H9 (cell line): ENCODE results near the gene FOXP4. TPM values are rescaled to one million over a fixed set of nuclear protein-coding genes. Genes with fewer than 3 reads are reported as not detected.

ENCODE experiments used
- DNase-seq: peaks from one replicate; pipeline ENCODE4 v3.0.0-alpha.2; 2017
- H2AFZ ChIP-seq: one replicate; pipeline ENCODE4 v1.6.1; 2013; ENCODE audit warnings: mild to moderate bottlenecking, low read length, control low read depth, moderate library complexity
- H2AK5ac ChIP-seq: 2 replicates; pipeline ENCODE4 v1.6.1; 2013; ENCODE audit warnings: low read length, control low read depth, mixed read lengths; ENCODE audit not compliant: insufficient read length
- H2BK120ac ChIP-seq: one replicate; pipeline ENCODE4 v1.6.1; 2013; ENCODE audit warnings: low read depth, mild to moderate bottlenecking, low read length, control low read depth, inconsistent platforms; ENCODE audit not compliant: poor library complexity, severe bottlenecking
- H2BK12ac ChIP-seq: 2 replicates; pipeline ENCODE4 v1.6.1; 2013; ENCODE audit warnings: low read length, control low read depth, mixed read lengths, low read depth; ENCODE audit not compliant: insufficient read length
- H2BK15ac ChIP-seq: 2 replicates; pipeline ENCODE4 v1.6.1; 2013; ENCODE audit warnings: low read depth, low read length, control low read depth
- H2BK20ac ChIP-seq: one replicate; pipeline ENCODE4 v1.6.1; 2013; ENCODE audit warnings: low read depth, mild to moderate bottlenecking, low read length, control low read depth, inconsistent platforms; ENCODE audit not compliant: poor library complexity, severe bottlenecking
- H2BK5ac ChIP-seq: 2 replicates; pipeline ENCODE4 v1.6.1; 2013; ENCODE audit warnings: low read length, control low read depth, mixed read lengths; ENCODE audit not compliant: insufficient read length
- H3K14ac ChIP-seq: 2 replicates; pipeline ENCODE4 v1.6.1; 2013; ENCODE audit warnings: low read length, control low read depth; ENCODE audit not compliant: insufficient read depth
- H3K18ac ChIP-seq: 2 replicates; pipeline ENCODE4 v1.6.1; 2013; ENCODE audit warnings: low read depth, mild to moderate bottlenecking, mixed read lengths, low read length, control low read depth; ENCODE audit not compliant: insufficient read length
- H3K23ac ChIP-seq: 2 replicates; pipeline ENCODE4 v1.6.1; 2013; ENCODE audit warnings: low read length, control low read depth, mixed read lengths, low read depth; ENCODE audit not compliant: insufficient read length
- H3K23me2 ChIP-seq: 2 replicates; pipeline ENCODE4 v1.6.1; 2013; ENCODE audit warnings: low read depth, mild to moderate bottlenecking, mixed read lengths, low read length, control low read depth; ENCODE audit not compliant: insufficient read length, poor library complexity, severe bottlenecking
- H3K27ac ChIP-seq: 2 replicates; pipeline ENCODE4 v1.5.1; 2013; ENCODE audit warnings: low read length, control low read depth, mixed read lengths, low read depth; ENCODE audit not compliant: insufficient read length
- H3K27me3 ChIP-seq: 2 replicates; pipeline ENCODE4 v1.6.1; 2013; ENCODE audit warnings: low read length, control low read depth, inconsistent platforms; ENCODE audit not compliant: insufficient read depth
- H3K4ac ChIP-seq: 2 replicates; pipeline ENCODE4 v1.6.1; 2013; ENCODE audit warnings: low read depth, mild to moderate bottlenecking, control low read depth, inconsistent platforms, low read length, moderate library complexity
- H3K4me1 ChIP-seq: 2 replicates; pipeline ENCODE4 v1.6.1; 2013; ENCODE audit warnings: low read length, control low read depth, inconsistent platforms; ENCODE audit not compliant: insufficient read depth
- H3K4me2 ChIP-seq: 2 replicates; pipeline ENCODE4 v1.6.1; 2013; ENCODE audit warnings: low read length, control low read depth, mixed read lengths; ENCODE audit not compliant: insufficient read length, insufficient read depth
- H3K56ac ChIP-seq: 2 replicates; pipeline ENCODE4 v1.6.1; 2013; ENCODE audit warnings: low read depth, mild to moderate bottlenecking, mixed read lengths, low read length, control low read depth; ENCODE audit not compliant: insufficient read length
- H3K79me1 ChIP-seq: 2 replicates; pipeline ENCODE4 v1.6.1; 2013; ENCODE audit warnings: low read depth, mild to moderate bottlenecking, moderate library complexity, low read length, control low read depth, inconsistent platforms; ENCODE audit not compliant: insufficient read depth, poor library complexity, severe bottlenecking
- H3K79me2 ChIP-seq: 2 replicates; pipeline ENCODE4 v1.6.1; 2013; ENCODE audit warnings: low read length, control low read depth, inconsistent platforms; ENCODE audit not compliant: insufficient read depth
- H3K9ac ChIP-seq: 2 replicates; pipeline ENCODE4 v1.6.1; 2013; ENCODE audit warnings: low read length, control low read depth, mixed read lengths; ENCODE audit not compliant: insufficient read length; ENCODE audit errors: extremely low read depth
- H3K9me3 ChIP-seq: one replicate; pipeline ENCODE4 v1.6.1; 2013; ENCODE audit warnings: low read depth, low read length, inconsistent platforms; ENCODE audit not compliant: control insufficient read depth
- H3T11ph ChIP-seq: one replicate; pipeline ENCODE4 v1.6.1; 2013; ENCODE audit warnings: mild to moderate bottlenecking, low read length, control low read depth, inconsistent platforms
- H4K20me1 ChIP-seq: one replicate; pipeline ENCODE4 v1.6.1; 2013; ENCODE audit not compliant: control insufficient read depth, insufficient read length, insufficient read depth
- H4K5ac ChIP-seq: 2 replicates; pipeline ENCODE4 v1.6.1; 2013; ENCODE audit warnings: low read depth, mild to moderate bottlenecking, mixed read lengths, low read length, control low read depth; ENCODE audit not compliant: insufficient read length
- H4K8ac ChIP-seq: replicated peaks from 2 replicates; pipeline ENCODE4 v1.6.1; 2013; ENCODE audit warnings: low read length, control low read depth, mixed read lengths, low read depth; ENCODE audit not compliant: insufficient read length
- H4K91ac ChIP-seq: 2 replicates; pipeline ENCODE4 v1.6.1; 2013; ENCODE audit warnings: low read depth, mild to moderate bottlenecking, moderate library complexity, mixed read lengths, low read length, control low read depth; ENCODE audit not compliant: insufficient read length
- H3K27ac Mint-ChIP-seq, 3 experiments: 2 replicates in 2 of 3; 3 replicates in 1 of 3; pipeline ENCODE4 v1.8.0; 2020 to 2021; ENCODE audit warnings: mixed read lengths in 3 of 3, mild to moderate bottlenecking in 1 of 3, moderate library complexity in 1 of 3
- H3K27me3 Mint-ChIP-seq: 2 replicates; pipeline ENCODE4 v1.8.0; 2021; ENCODE audit warnings: low read depth, mild to moderate bottlenecking, moderate library complexity, mixed read lengths
- H3K36me3 Mint-ChIP-seq, 3 experiments: 2 replicates in 2 of 3; 3 replicates in 1 of 3; pipeline ENCODE4 v1.8.0; 2020 to 2021; ENCODE audit warnings: low read depth in 3 of 3, mixed read lengths in 3 of 3; ENCODE audit not compliant: insufficient read depth in 1 of 3
- H3K4me1 Mint-ChIP-seq, 2 experiments: 2 replicates each; pipeline ENCODE4 v1.8.0; 2020; ENCODE audit warnings: mixed read lengths in 2 of 2
- H3K4me3 Mint-ChIP-seq, 2 experiments: 2 replicates in 1 of 2; 3 replicates in 1 of 2; pipeline ENCODE4 v1.8.0; 2020 to 2021; ENCODE audit warnings: mild to moderate bottlenecking in 2 of 2, mixed read lengths in 2 of 2, moderate library complexity in 1 of 2
- H3K9me3 Mint-ChIP-seq, 2 experiments: 2 replicates in 1 of 2; 3 replicates in 1 of 2; pipeline ENCODE4 v1.8.0; 2020; ENCODE audit warnings: mild to moderate bottlenecking in 2 of 2, mixed read lengths in 2 of 2, moderate library complexity in 1 of 2
- CTCF ChIP-seq: fragments of 200-600 bp; sonication (generic); conservative IDR thresholded peaks from 3 replicates; pipeline ENCODE4 v1.8.0; 2021; ENCODE audit warnings: antibody characterized with exemption, mild to moderate bottlenecking
- total RNA-seq: library from RNA; stranded (reverse); gene quantifications from 2 replicates; pipeline ENCODE4 v1.2.1, GENCODE V29; 2021

The FOXP4 gene
- total RNA-seq, 1 experiment from 2014 or later = 18.2 TPM

- Mint-ChIP-seq H3K27me3 (peaks cover 98% of the 10 kb centered on the region), H3K4me3 (no peak overlapping the region), H3K4me1 (peaks cover 27 to 45% of the 10 kb centered on the region in 2 experiments), H3K27ac (no peak overlapping the region), H3K9me3 (no peaks in the 10 kb centered on the region), H3K36me3 (no peaks in the 10 kb centered on the region)
- no peak overlapping the region for H2BK12ac ChIP-seq
- H2BK120ac ChIP-seq = no peak overlapping the region
- H3K27ac ChIP-seq = no peak overlapping the region
- H3K23me2 ChIP-seq = no peaks in the 10 kb centered on the region
- no peak for TF ChIP-seq CTCF
- H3K4me2 ChIP-seq = no peak overlapping the region
- H2AFZ ChIP-seq = no peak overlapping the region
- peaks cover 3% of the 10 kb centered on the region; the same call in 1 of the 2 replicates for H3K27me3 ChIP-seq
- H3K18ac ChIP-seq = no peak overlapping the region
- no peak overlapping the region for H3T11ph ChIP-seq
- no peak overlapping the region for H2AK5ac ChIP-seq
- H3K79me1 ChIP-seq = no peaks in the 10 kb centered on the region
- H3K9ac ChIP-seq = no peak overlapping the region
- H2BK15ac ChIP-seq = no peak overlapping the region
- H3K4ac ChIP-seq = no peak overlapping the region
- H4K8ac ChIP-seq = no peak overlapping the region
- DNase-seq = no peak
- H3K14ac ChIP-seq = no peak overlapping the region
- H3K56ac ChIP-seq = no peak overlapping the region
- H4K91ac ChIP-seq = no peak overlapping the region
- no peaks in the 10 kb centered on the region for H3K9me3 ChIP-seq
- H3K23ac ChIP-seq = no peak overlapping the region
- H3K4me1 ChIP-seq = no peaks in the 10 kb centered on the region
- no peak overlapping the region for H2BK5ac ChIP-seq
- H4K20me1 ChIP-seq = no peaks in the 10 kb centered on the region
- no peak overlapping the region for H4K5ac ChIP-seq
- H3K79me2 ChIP-seq = no peaks in the 10 kb centered on the region
- no peak overlapping the region for H2BK20ac ChIP-seq
Measured at GRCh38 chr6:41531016-41531415, 15.2 kb upstream of the FOXP4 start.
